GM20000 (cell line): Measurements from ENCODE around the gene KRTAP10-11.

Experiments used
- DNase-seq: peaks from one replicate; pipeline ENCODE4 v3.0.0; 2012; ENCODE audit warnings: low spot score
- CTCF ChIP-seq: IDR thresholded peaks from 2 replicates; pipeline ENCODE4 v1.5.1; 2012; ENCODE audit warnings: mild to moderate bottlenecking, control low read depth; ENCODE audit errors: extremely low read depth, missing control alignments

The KRTAP10-11 gene

GRCh38 chr21:44670642-44671432 lies 24.6 kb downstream of the KRTAP10-11 start:
- TF ChIP-seq CTCF: no peak
- DNase-seq: no peak

GRCh38 chr21:44671911-44672310 lies 25.7 kb downstream of the KRTAP10-11 start:
- no peak for DNase-seq
- TF ChIP-seq CTCF: no peak

- no peak for TF ChIP-seq CTCF
- no peak for DNase-seq
These were observed 31.7 kb downstream of the KRTAP10-11 start for GRCh38 chr21:44677881-44678280.

- TF ChIP-seq CTCF: no peak
- no peak for DNase-seq
These were observed 34.9 kb downstream of the KRTAP10-11 start for GRCh38 chr21:44681152-44681551.

- TF ChIP-seq CTCF: no peak
- DNase-seq: no peak
These were observed 35.8 kb downstream of the KRTAP10-11 start, which contains the start of gene KRTAP12-1 for GRCh38 chr21:44681861-44682579. KRTAP12-1 (minus strand) TSS chr21:44682163; CDS start chr21:44682123, 40 bp downstream.

- DNase-seq: no peak
- no peak for TF ChIP-seq CTCF
These were observed 36.5 kb downstream of the KRTAP10-11 start for GRCh38 chr21:44682580-44683151.

GRCh38 chr21:44684077-44684476 lies 37.9 kb downstream of the KRTAP10-11 start:
- no peak for TF ChIP-seq CTCF
- DNase-seq: no peak
